Cardiac fibroblast (primary cell): ENCODE results near the gene PIEZO2.

ENCODE experiments used
- DNase-seq, 2 donors: peaks; one replicate each; pipeline versions ENCODE4 v3.0.0 to v3.0.0-alpha.2; 2010; ENCODE audit warnings: low read depth in 2 of 2
- H3K4me3 ChIP-seq, 2 donors: replicated peaks in 1 of 2; 1 replicate in 1 of 2; 2 replicates in 1 of 2; pipeline ENCODE4 v1.5.1; 2011; ENCODE audit warnings: low read depth in 2 of 2, low read length in 2 of 2, mild to moderate bottlenecking in 2 of 2, moderate library complexity in 1 of 2
- CTCF ChIP-seq: IDR thresholded peaks from one replicate; pipeline ENCODE4 v1.5.1; 2011; ENCODE audit warnings: low read depth, mild to moderate bottlenecking, low read length, inconsistent platforms

The PIEZO2 gene

GRCh38 chr18:10689236-10690034 lies 459.9 kb downstream of the PIEZO2 start:
- no peak for DNase-seq
- H3K4me3 ChIP-seq, result no peak overlapping the region
- no peak for TF ChIP-seq CTCF

- DNase-seq, result no peak
- no peak overlapping the region for H3K4me3 ChIP-seq
- no peak for TF ChIP-seq CTCF
Observed at GRCh38 chr18:10688766-10689165, 460.6 kb downstream of the PIEZO2 start.

GRCh38 chr18:10687161-10687925 lies 462.0 kb downstream of the PIEZO2 start:
- DNase-seq, result no peak
- H3K4me3 ChIP-seq, result no peak overlapping the region
- no peak for TF ChIP-seq CTCF

GRCh38 chr18:10686308-10686707 lies 463.1 kb downstream of the PIEZO2 start:
- no peak overlapping the region for H3K4me3 ChIP-seq
- no peak for DNase-seq
- no peak for TF ChIP-seq CTCF

GRCh38 chr18:10685484-10685883 lies 463.9 kb downstream of the PIEZO2 start:
- H3K4me3 ChIP-seq, result no peak overlapping the region
- no peak for DNase-seq
- TF ChIP-seq CTCF, result no peak

- no peak for TF ChIP-seq CTCF
- no peak for DNase-seq
- no peak overlapping the region for H3K4me3 ChIP-seq
Observed at GRCh38 chr18:10682368-10682714, 467.0 kb downstream of the PIEZO2 start.
